Measurements from ENCODE around the gene DHRS12.

GRCh38 chr13:51833980-51834379 is 30.0 kb upstream of the DHRS12 start:
- TF ChIP-seq CTCF (IDR thresholded peaks at IDR 0.05) = no peak
- TF ChIP-seq POLR2A (IDR thresholded peaks at IDR 0.05) = no peak

All from suprapubic skin (tissue), 3 donors.